Measurements from ENCODE around the gene MT1HL1. TPM values are rescaled to one million over a fixed set of nuclear protein-coding genes. Genes with fewer than 3 reads are reported as not detected.
"Not testable (repeated sequence)": the region's sequence is repeated elsewhere in the genome, so short reads cannot be mapped to it uniquely, and the experiment has no call there.

Gene MT1HL1
- total RNA-seq, 1 experiment from 2014 or later, result not detected

DNA sequence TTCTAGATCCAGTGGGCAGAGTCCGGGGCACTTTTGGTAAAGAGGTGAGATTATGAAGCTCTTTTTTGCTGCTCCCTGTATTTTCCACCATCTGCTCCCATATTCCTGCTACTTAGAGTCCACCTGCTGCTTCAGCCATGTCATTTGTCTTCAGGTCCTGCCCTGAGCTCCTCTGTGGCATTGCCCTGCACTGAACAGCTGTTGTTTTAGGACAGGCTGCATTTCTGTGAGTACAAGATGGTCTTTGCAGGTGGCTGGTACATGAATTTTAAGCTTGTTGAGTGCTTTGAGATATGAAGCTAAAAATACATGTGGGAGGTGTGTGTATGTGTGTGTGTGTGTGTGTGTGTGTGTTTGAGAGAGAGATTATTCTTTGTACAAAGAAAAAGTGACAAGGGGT, 21.9 kb downstream of the MT1HL1 start:
- no peaks in the 10 kb centered on the region for H3K4me1 ChIP-seq (ENCODE audit: control insufficient read depth in 1 of 2, insufficient read depth in 2 of 2, low read length in 2 of 2)
- no TSS peak for BruUV-seq (replicated peaks)
- H4K20me1 ChIP-seq (ENCODE audit: insufficient read depth), result no peaks in the 10 kb centered on the region
- no peak overlapping the region for H3K4me2 ChIP-seq (ENCODE audit: low read length)
- intact Hi-C loops (cut with micrococcal nuclease), result no loop called here
- DNase-seq (ENCODE audit: low read depth, low spot score), result no peak
- ATAC-seq, result no peak
- H3K27ac ChIP-seq (ENCODE audit: low read depth, low read length), result no peak overlapping the region
- POLR2A ChIA-PET, result interaction anchor here (0.6 kb wide), 1 partner anchor 30 kb away, joined by 4 read pairs; no protein-coding TSS in a partner anchor
- RAD21 ChIA-PET (ENCODE audit: low non-redundant PET in 1 of 2, low total read pairs in 2 of 2, uncharacterized antibody in 2 of 2, unreplicated experiment in 2 of 2), result no interaction called here
- H3K9ac ChIP-seq (ENCODE audit: low read length), result no peak overlapping the region
- H3K4me3 ChIP-seq (replicated peaks in 1 of 2; ENCODE audit: low read depth in 1 of 2, low read length in 2 of 2), result no peak overlapping the region
- no peaks in the 10 kb centered on the region for H3K9me3 ChIP-seq (ENCODE audit: control insufficient read depth in 1 of 2, insufficient read depth in 1 of 2, low read depth in 1 of 2, low read length in 2 of 2)
- no peak overlapping the region for H2AFZ ChIP-seq (ENCODE audit: low read depth, low read length, poor library complexity, severe bottlenecking)
- CTCF ChIA-PET, result no interaction called here
- no peaks in the 10 kb centered on the region for H3K9me2 ChIP-seq (ENCODE audit: insufficient read depth)
- H3K36me3 ChIP-seq (ENCODE audit: control insufficient read depth in 1 of 2, insufficient read depth in 2 of 2, low read length in 2 of 2), result no peaks in the 10 kb centered on the region
- H3K79me2 ChIP-seq (ENCODE audit: insufficient read depth, low read length), result no peaks in the 10 kb centered on the region
- H3K27me3 ChIP-seq (ENCODE audit: insufficient read depth, low read length), result 0 out of 2 replicates have a peak, but pooled peaks cover 6% of the 10 kb centered on the region
- no peak for TF ChIP-seq JUND (IDR thresholded peaks at IDR 0.05)
- no peak for TF ChIP-seq EGR1 (IDR thresholded peaks at IDR 0.05; ENCODE audit: low read depth)
- no peak for TF ChIP-seq SRF (IDR thresholded peaks at IDR 0.05; ENCODE audit: low read depth)
- TF ChIP-seq FOSL1 (IDR thresholded peaks at IDR 0.05; ENCODE audit: low read depth), result no peak
- no peak for TF ChIP-seq CBX3 (IDR thresholded peaks at IDR 0.05; ENCODE audit: low read depth)
- no peak for TF ChIP-seq MAX (IDR thresholded peaks at IDR 0.05)
- TF ChIP-seq YY1 (IDR thresholded peaks at IDR 0.05; ENCODE audit: extremely low read depth, insufficient replicate concordance, low read depth, low read length), result no peak
- TF ChIP-seq, protein P1, sequence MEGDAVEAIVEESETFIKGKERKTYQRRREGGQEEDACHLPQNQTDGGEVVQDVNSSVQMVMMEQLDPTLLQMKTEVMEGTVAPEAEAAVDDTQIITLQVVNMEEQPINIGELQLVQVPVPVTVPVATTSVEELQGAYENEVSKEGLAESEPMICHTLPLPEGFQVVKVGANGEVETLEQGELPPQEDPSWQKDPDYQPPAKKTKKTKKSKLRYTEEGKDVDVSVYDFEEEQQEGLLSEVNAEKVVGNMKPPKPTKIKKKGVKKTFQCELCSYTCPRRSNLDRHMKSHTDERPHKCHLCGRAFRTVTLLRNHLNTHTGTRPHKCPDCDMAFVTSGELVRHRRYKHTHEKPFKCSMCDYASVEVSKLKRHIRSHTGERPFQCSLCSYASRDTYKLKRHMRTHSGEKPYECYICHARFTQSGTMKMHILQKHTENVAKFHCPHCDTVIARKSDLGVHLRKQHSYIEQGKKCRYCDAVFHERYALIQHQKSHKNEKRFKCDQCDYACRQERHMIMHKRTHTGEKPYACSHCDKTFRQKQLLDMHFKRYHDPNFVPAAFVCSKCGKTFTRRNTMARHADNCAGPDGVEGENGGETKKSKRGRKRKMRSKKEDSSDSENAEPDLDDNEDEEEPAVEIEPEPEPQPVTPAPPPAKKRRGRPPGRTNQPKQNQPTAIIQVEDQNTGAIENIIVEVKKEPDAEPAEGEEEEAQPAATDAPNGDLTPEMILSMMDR (IDR thresholded peaks at IDR 0.05 in 2 of 3, conservative IDR thresholded peaks at IDR 0.05 in 1 of 3; ENCODE audit: borderline replicate concordance in 1 of 3, insufficient read depth in 1 of 3, low read depth in 2 of 3, low read length in 2 of 3), result no peak
- no peak for TF ChIP-seq ZNF274 (IDR thresholded peaks at IDR 0.05; ENCODE audit: low read depth, low read length)

GRCh38 chr1:236981431-236981830, 22.8 kb downstream of the MT1HL1 start:
- H3K9ac ChIP-seq (ENCODE audit: low read length); DNase-seq (ENCODE audit: low read depth, low spot score); RAD21 ChIA-PET (ENCODE audit: low non-redundant PET in 1 of 2, low total read pairs in 2 of 2, uncharacterized antibody in 2 of 2, unreplicated experiment in 2 of 2); BruUV-seq (replicated peaks); H2AFZ ChIP-seq (ENCODE audit: low read depth, low read length, poor library complexity, severe bottlenecking); H3K4me3 ChIP-seq (replicated peaks in 1 of 2; ENCODE audit: low read depth in 1 of 2, low read length in 2 of 2); ATAC-seq; H3K4me1 ChIP-seq (ENCODE audit: control insufficient read depth in 1 of 2, insufficient read depth in 2 of 2, low read length in 2 of 2); POLR2A ChIA-PET; H3K9me3 ChIP-seq (ENCODE audit: control insufficient read depth in 1 of 2, insufficient read depth in 1 of 2, low read depth in 1 of 2, low read length in 2 of 2); H3K27me3 ChIP-seq (ENCODE audit: insufficient read depth, low read length); H4K20me1 ChIP-seq (ENCODE audit: insufficient read depth); intact Hi-C loops (cut with micrococcal nuclease); H3K27ac ChIP-seq (ENCODE audit: low read depth, low read length); H3K79me2 ChIP-seq (ENCODE audit: insufficient read depth, low read length); H3K36me3 ChIP-seq (ENCODE audit: control insufficient read depth in 1 of 2, insufficient read depth in 2 of 2, low read length in 2 of 2); CTCF ChIA-PET; H3K9me2 ChIP-seq (ENCODE audit: insufficient read depth); H3K4me2 ChIP-seq (ENCODE audit: low read length): not testable (repeated sequence)
